ENCODE data around the gene ADRA2C.

- TF ChIP-seq CTCF (conservative IDR thresholded peaks at IDR 0.05) (no peak), ZFX (IDR thresholded peaks at IDR 0.05) (no peak)
These were observed 14.4 kb downstream of the ADRA2C start for GRCh38 chr4:3780347-3781171.
